Measurements from ENCODE around the gene ATP6V0E2.
"Not testable (repeated sequence)": the region's sequence is repeated elsewhere in the genome, so short reads cannot be mapped to it uniquely, and the experiment has no call there.

ATP6V0E2 gene

GRCh38 chr7:149883048-149883438 is 9.3 kb downstream of the ATP6V0E2 start:
- H3K27ac ChIP-seq: no peak overlapping the region

GRCh38 chr7:149883452-149883861 is 9.7 kb downstream of the ATP6V0E2 start:
- no peak for DNase-seq (ENCODE audit: low read depth, low spot score)

More at GRCh38 chr7:149883048-149883438, 9.3 kb downstream of the ATP6V0E2 start:
- Histone ChIP-seq H3K9ac (ENCODE audit: insufficient read length) (no peak overlapping the region), H3K36me3 (ENCODE audit: insufficient read depth, low read length) (no peaks in the 10 kb centered on the region), H3K9me3 (ENCODE audit: low read depth, low read length) (no peaks in the 10 kb centered on the region), H3K4me3 (no peak overlapping the region)
- DNase-seq (ENCODE audit: low read depth, low spot score): no peak
- TF ChIP-seq POLR2AphosphoS5 (IDR thresholded peaks at IDR 0.05; ENCODE audit: borderline replicate concordance, low read depth, low read length) (no peak), FOXP2 (optimal IDR thresholded peaks at IDR 0.05; ENCODE audit: control extremely low read depth, extremely low read length, insufficient read depth) (no peak), EZH2 (IDR thresholded peaks at IDR 0.05) (no peak)

GRCh38 chr7:149884016-149884415 is 10.2 kb downstream of the ATP6V0E2 start:
- Histone ChIP-seq H3K36me3 (ENCODE audit: insufficient read depth, low read length) (no peaks in the 10 kb centered on the region), H3K9ac (ENCODE audit: insufficient read length) (no peak overlapping the region), H3K9me3 (ENCODE audit: low read depth, low read length) (no peaks in the 10 kb centered on the region), H3K4me3 (no peak overlapping the region), H3K27ac (no peak overlapping the region)
- no peak for DNase-seq (ENCODE audit: low read depth, low spot score)
- no peak for TF ChIP-seq EZH2 (IDR thresholded peaks at IDR 0.05)

More at GRCh38 chr7:149883452-149883861, 9.7 kb downstream of the ATP6V0E2 start:
- no peak overlapping the region for H3K4me3 ChIP-seq
- TF ChIP-seq FOXP2 (optimal IDR thresholded peaks at IDR 0.05; ENCODE audit: control extremely low read depth, extremely low read length, insufficient read depth) (no peak), POLR2AphosphoS5 (IDR thresholded peaks at IDR 0.05; ENCODE audit: borderline replicate concordance, low read depth, low read length) (no peak), EZH2 (IDR thresholded peaks at IDR 0.05) (no peak)
- H3K36me3 ChIP-seq (ENCODE audit: insufficient read depth, low read length): no peaks in the 10 kb centered on the region
- H3K9ac ChIP-seq (ENCODE audit: insufficient read length): no peak overlapping the region
- H3K9me3 ChIP-seq (ENCODE audit: low read depth, low read length): no peaks in the 10 kb centered on the region
- H3K27ac ChIP-seq: no peak overlapping the region

GRCh38 chr7:149884541-149884940 is 10.8 kb downstream of the ATP6V0E2 start:
- TF ChIP-seq FOXP2 (optimal IDR thresholded peaks at IDR 0.05; ENCODE audit: control extremely low read depth, extremely low read length, insufficient read depth) (no peak), EZH2 (IDR thresholded peaks at IDR 0.05) (no peak), POLR2AphosphoS5 (IDR thresholded peaks at IDR 0.05; ENCODE audit: borderline replicate concordance, low read depth, low read length) (no peak)
- no peak overlapping the region for H3K9ac ChIP-seq (ENCODE audit: insufficient read length)
- H3K4me3 ChIP-seq: no peak overlapping the region
- H3K36me3 ChIP-seq (ENCODE audit: insufficient read depth, low read length): no peaks in the 10 kb centered on the region
- no peak for DNase-seq (ENCODE audit: low read depth, low spot score)
- no peaks in the 10 kb centered on the region for H3K9me3 ChIP-seq (ENCODE audit: low read depth, low read length)
- no peak overlapping the region for H3K27ac ChIP-seq

- DNase-seq (ENCODE audit: low read depth, low spot score): no peak
Observed at GRCh38 chr7:149885191-149886017, 11.6 kb downstream of the ATP6V0E2 start.

GRCh38 chr7:149886018-149886415 is 12.2 kb downstream of the ATP6V0E2 start:
- no peak for DNase-seq (ENCODE audit: low read depth, low spot score)
- Histone ChIP-seq H3K4me3 (no peak overlapping the region), H3K27ac (no peak overlapping the region), H3K9me3 (ENCODE audit: low read depth, low read length) (no peaks in the 10 kb centered on the region), H3K9ac (ENCODE audit: insufficient read length) (no peak overlapping the region), H3K36me3 (ENCODE audit: insufficient read depth, low read length) (no peaks in the 10 kb centered on the region)
- no peak for TF ChIP-seq POLR2AphosphoS5 (IDR thresholded peaks at IDR 0.05; ENCODE audit: borderline replicate concordance, low read depth, low read length)
- TF ChIP-seq FOXP2 (optimal IDR thresholded peaks at IDR 0.05; ENCODE audit: control extremely low read depth, extremely low read length, insufficient read depth): no peak
- TF ChIP-seq EZH2 (IDR thresholded peaks at IDR 0.05): no peak

More at GRCh38 chr7:149885191-149886017, 11.6 kb downstream of the ATP6V0E2 start:
- H3K36me3 ChIP-seq (ENCODE audit: insufficient read depth, low read length): no peaks in the 10 kb centered on the region
- no peak overlapping the region for H3K9ac ChIP-seq (ENCODE audit: insufficient read length)
- no peak overlapping the region for H3K4me3 ChIP-seq
- H3K27ac ChIP-seq: no peak overlapping the region
- no peaks in the 10 kb centered on the region for H3K9me3 ChIP-seq (ENCODE audit: low read depth, low read length)
- no peak for TF ChIP-seq FOXP2 (optimal IDR thresholded peaks at IDR 0.05; ENCODE audit: control extremely low read depth, extremely low read length, insufficient read depth)

- Histone ChIP-seq H3K9me3 (ENCODE audit: low read depth, low read length) (no peaks in the 10 kb centered on the region), H3K27ac (no peak overlapping the region), H3K36me3 (ENCODE audit: insufficient read depth, low read length) (no peaks in the 10 kb centered on the region), H3K4me3 (no peak overlapping the region), H3K9ac (ENCODE audit: insufficient read length) (no peak overlapping the region)
- no peak for DNase-seq (ENCODE audit: low read depth, low spot score)
- TF ChIP-seq POLR2AphosphoS5 (IDR thresholded peaks at IDR 0.05; ENCODE audit: borderline replicate concordance, low read depth, low read length) (no peak), EZH2 (IDR thresholded peaks at IDR 0.05) (no peak), FOXP2 (optimal IDR thresholded peaks at IDR 0.05; ENCODE audit: control extremely low read depth, extremely low read length, insufficient read depth) (no peak)
Observed at GRCh38 chr7:149887311-149887710, 13.5 kb downstream of the ATP6V0E2 start.

- not testable (repeated sequence) for DNase-seq (ENCODE audit: low read depth, low spot score); H3K27ac ChIP-seq; H3K4me3 ChIP-seq; H3K9ac ChIP-seq (ENCODE audit: insufficient read length); H3K36me3 ChIP-seq (ENCODE audit: insufficient read depth, low read length); H3K9me3 ChIP-seq (ENCODE audit: low read depth, low read length)
Observed at GRCh38 chr7:149890715-149891114, 16.9 kb downstream of the ATP6V0E2 start.

GRCh38 chr7:149894957-149895356 is 21.2 kb downstream of the ATP6V0E2 start:
- H3K36me3 ChIP-seq (ENCODE audit: insufficient read depth, low read length); H3K4me3 ChIP-seq; H3K9ac ChIP-seq (ENCODE audit: insufficient read length); H3K27ac ChIP-seq; H3K9me3 ChIP-seq (ENCODE audit: low read depth, low read length); DNase-seq (ENCODE audit: low read depth, low spot score): not testable (repeated sequence)

GRCh38 chr7:149907776-149908376 is 34.1 kb downstream of the ATP6V0E2 start:
- H3K27ac ChIP-seq; H3K36me3 ChIP-seq (ENCODE audit: insufficient read depth, low read length); DNase-seq (ENCODE audit: low read depth, low spot score); H3K4me3 ChIP-seq; H3K9me3 ChIP-seq (ENCODE audit: low read depth, low read length); H3K9ac ChIP-seq (ENCODE audit: insufficient read length): not testable (repeated sequence)

GRCh38 chr7:149910219-149910618 is 36.5 kb downstream of the ATP6V0E2 start:
- H3K4me3 ChIP-seq; H3K9ac ChIP-seq (ENCODE audit: insufficient read length); H3K9me3 ChIP-seq (ENCODE audit: low read depth, low read length); DNase-seq (ENCODE audit: low read depth, low spot score); H3K36me3 ChIP-seq (ENCODE audit: insufficient read depth, low read length); H3K27ac ChIP-seq: not testable (repeated sequence)

GRCh38 chr7:149912126-149912525 is 38.4 kb downstream of the ATP6V0E2 start:
- not testable (repeated sequence) for H3K4me3 ChIP-seq; H3K9me3 ChIP-seq (ENCODE audit: low read depth, low read length); H3K27ac ChIP-seq; DNase-seq (ENCODE audit: low read depth, low spot score); H3K9ac ChIP-seq (ENCODE audit: insufficient read length); H3K36me3 ChIP-seq (ENCODE audit: insufficient read depth, low read length)
